Transverse colon (tissue), 4 donors: ENCODE measurements around the gene PDE4D.

Source experiments
- CTCF ChIP-seq, 5 experiments: fragments of 200-600 bp in 3 of 5; fragments of 450-650 bp in 2 of 5; sonication (generic) in 3 of 5; IDR thresholded peaks; 1 replicate in 2 of 5; 2 replicates in 3 of 5; pipeline ENCODE4 v1.5.1; 2016 to 2017; ENCODE audit warnings: antibody characterized with exemption in 5 of 5, inconsistent platforms in 3 of 5, mild to moderate bottlenecking in 2 of 5, moderate library complexity in 1 of 5
- EP300 ChIP-seq: sonication (generic); formaldehyde crosslinking; IDR thresholded peaks from one replicate; pipeline ENCODE4 v1.6.1; 2017; ENCODE audit warnings: antibody characterized with exemption, low read depth
- POLR2AphosphoS5 ChIP-seq, 3 donors: sonication (generic); formaldehyde crosslinking; IDR thresholded peaks; one replicate each; pipeline ENCODE4 v1.6.1; 2016; ENCODE audit warnings: antibody characterized with exemption in 3 of 3

GRCh38 chr5:59738024-59738423 lies 155.5 kb downstream of the PDE4D start:
- TF ChIP-seq CTCF (IDR thresholded peaks at IDR 0.05) (no peak), EP300 (no peak), POLR2AphosphoS5 (IDR thresholded peaks at IDR 0.05) (no peak)
